ENCODE measurements around the gene UNC119B.

Gene UNC119B

DNA sequence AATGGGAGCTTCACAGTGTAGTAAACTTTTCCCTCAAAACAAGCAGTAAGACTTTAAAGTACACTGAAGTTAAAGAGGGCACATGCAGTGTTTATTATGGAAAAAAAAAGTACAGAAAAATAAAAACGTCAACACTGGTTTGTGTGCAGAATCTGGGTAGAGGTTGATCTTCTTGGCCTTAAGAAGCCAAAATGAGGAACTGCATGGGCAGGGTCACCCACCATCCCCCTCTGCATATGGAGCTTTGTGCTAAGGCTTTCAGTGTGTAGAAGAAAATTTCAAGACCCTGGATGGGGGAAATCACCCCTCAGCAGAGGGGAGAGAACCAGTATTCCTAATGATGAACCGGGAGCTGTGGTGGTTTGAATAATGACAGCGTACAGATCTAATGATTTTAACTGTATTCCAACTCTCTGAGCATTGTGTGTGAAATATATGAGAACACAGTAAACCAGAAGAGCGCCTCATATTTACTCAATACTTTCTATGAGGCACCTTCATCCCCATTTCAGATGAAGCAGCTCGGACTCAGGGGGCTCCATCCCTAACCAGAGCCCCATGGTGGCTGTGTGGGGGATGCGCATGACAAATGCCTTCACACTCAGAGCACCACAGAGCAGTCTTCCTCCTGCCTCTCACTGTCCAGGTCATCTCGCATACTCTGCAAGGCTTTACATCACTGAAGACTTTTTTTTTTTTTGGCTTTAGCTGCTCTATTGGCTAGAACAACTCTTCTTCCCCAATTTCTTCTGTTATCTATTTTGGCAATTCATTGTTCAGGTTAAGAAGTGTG is 48.7 kb downstream of the UNC119B start:
- H3K4me3 ChIP-seq (ENCODE audit: low read length) = no peak overlapping the region
- no peak for DNase-seq (ENCODE audit: low read depth, low spot score)

DNA sequence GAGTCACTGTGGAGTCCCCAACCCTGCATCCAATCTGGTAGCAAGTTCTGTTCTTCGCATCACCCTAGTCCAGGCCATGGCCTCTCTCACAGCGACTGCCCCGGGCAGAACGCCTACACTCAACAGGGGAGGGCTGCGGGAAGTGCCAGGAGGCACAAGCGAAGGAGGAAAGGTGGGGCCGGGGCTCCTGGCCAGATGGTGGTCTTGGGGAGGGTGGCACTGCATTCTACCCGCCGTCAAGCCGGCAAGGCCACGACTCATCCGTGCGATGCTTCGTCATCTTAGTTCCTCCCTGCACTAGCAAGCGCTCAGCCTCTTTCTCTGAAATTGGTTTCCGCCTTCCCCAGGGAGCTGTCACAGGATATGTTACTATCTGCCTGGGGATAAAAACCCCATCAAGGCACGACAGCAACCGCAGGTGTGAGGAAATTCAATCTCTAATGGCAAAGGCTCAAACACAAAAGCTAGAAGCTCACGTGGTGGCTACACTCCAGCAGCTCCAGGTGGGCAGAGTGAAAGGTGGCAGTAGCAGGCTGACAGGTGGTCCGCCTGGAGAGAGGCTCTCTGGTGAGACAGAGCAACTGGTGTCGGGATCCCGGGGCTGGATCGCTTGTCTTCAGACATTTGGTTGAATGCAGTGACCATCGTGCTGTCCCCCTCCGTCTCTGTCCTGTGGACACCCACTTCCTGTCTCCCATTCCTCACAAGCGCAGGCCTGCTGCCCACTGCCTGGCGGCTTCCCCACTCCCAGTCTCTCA is 49.5 kb downstream of the UNC119B start:
- peak overlapping the region; percentile 28 for H3K4me3 ChIP-seq (ENCODE audit: low read length)
- DNase-seq (ENCODE audit: low read depth, low spot score) = peak; percentile 94

DNA sequence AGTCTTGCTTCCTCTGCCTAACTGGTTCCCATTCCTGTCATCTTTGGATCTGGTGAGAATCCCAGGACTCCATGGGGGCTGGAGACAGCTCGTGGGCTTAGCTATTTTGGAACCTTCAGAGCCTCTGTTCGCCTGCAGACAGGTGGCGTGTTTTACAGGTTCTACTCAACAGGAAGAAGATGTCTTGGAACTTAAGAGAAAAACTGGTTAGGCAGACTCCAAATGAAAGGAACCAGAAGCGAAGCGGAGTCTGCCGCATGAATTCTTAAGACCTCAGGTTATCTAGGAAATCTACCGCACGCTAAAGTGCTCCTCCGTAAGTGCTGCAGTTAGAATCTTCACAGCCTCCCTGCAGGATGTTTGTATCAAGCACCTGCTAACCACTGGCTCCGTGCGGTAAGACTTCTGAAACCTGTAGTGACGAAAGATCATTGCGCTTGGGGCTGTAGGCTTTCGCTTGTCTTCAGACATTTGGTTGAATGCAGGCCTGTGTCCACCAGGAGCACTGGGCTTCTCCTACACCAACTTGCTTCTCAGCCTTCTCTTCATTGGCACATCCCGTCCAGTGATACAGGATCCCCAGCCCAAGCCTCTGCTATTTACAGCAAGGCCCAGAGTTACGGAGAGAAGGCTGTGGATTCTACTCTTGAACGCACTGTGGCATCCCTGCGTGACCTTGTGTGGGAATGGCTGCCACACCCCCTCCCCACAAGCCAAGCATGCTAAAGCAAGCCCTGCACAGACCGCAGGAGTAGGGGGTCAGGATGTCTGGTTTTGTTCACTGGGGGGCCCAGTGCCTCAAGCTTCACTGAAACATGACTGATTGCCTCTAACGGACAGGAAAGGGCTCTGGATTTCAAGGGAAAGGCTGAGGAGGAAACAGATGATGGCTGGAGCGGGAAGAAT is 50.3 kb downstream of the UNC119B start:
- peak; percentile 100 for DNase-seq (ENCODE audit: low read depth, low spot score)
- peak overlapping the region; percentile 32 for H3K4me3 ChIP-seq (ENCODE audit: low read length)

DNA sequence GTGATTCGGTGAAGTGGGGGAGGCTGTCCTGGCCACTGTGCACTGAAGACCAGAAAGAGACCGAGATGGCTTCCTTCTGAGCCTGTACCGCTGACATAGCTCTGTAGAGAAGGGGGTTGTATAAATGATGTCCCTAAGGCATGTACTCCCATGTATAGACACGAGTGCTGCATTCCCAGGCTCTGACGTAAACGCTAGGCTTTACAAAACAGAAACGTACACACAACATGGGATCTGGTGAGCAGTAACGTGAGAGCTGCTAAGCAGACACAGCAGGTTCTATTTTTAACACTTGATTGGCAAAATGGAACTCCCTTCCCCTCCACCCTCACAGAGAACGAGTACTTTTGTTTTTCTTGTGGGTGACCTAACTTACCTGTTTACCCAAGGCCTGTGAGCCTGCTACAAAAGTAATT is 51.3 kb downstream of the UNC119B start:
- no peak overlapping the region for H3K4me3 ChIP-seq (ENCODE audit: low read length)
- no peak for DNase-seq (ENCODE audit: low read depth, low spot score)

DNA sequence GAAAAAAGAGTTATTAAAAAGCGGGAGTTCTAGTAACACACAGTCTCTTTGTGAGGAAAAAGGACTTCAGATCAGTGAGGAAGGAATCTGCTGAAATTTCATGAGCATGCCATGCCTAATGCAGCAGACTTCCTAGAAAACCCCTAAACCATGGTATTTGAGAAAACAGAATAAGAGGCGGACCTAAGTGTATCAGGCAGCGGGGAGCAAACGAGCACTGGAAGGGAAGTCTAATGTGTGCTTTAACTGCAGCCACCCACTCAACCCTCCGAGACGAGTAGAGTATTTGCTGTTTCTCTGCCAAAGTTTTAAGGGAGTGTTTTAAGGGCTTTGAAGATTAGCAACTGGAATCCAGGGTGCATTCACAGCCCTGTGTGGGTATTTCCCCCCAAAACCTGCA is 51.8 kb downstream of the UNC119B start:
- no peak for DNase-seq (ENCODE audit: low read depth, low spot score)
- H3K4me3 ChIP-seq (ENCODE audit: low read length) = no peak overlapping the region

DNA sequence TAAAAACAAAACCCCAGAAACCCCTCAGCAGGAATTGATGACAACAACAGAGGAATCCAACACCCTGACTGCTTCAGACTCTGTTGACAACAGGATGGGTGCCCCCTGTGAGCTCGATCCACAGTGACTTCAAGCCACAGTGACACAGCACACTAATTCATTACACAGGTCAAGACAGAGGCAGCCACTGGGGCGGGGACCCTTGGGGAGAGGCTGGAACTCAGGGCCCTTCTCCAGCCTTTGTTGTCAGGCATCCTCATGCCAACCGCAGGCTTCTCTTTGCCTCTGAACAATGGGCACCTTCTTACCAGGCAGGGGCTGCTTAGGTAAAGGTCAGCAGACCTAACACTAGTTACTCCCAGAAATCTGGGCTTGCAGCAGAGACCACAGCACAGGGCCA is 53.0 kb downstream of the UNC119B start:
- DNase-seq (ENCODE audit: low read depth, low spot score) = no peak
- no peak overlapping the region for H3K4me3 ChIP-seq (ENCODE audit: low read length)

DNA sequence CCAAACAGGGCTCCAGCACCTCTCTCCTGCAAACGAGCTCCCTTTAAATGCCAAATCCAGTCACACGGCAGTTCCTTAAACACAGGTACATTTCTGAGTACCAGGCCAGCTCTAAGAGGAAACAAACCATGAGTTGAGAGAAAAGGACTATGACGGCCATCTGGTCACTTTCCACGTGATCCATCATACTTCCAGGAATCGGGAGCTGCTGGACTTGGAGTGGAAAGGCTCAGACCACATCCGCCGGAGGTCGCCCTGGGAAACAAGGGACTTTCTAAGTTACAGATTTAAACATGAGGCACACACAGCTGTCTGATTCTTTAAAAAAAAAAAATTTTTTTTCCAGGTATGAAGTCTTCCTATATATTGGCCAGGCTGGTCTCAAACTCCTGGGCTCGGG is 54.6 kb downstream of the UNC119B start:
- no peak overlapping the region for H3K4me3 ChIP-seq (ENCODE audit: low read length)
- no peak for DNase-seq (ENCODE audit: low read depth, low spot score)

DNA sequence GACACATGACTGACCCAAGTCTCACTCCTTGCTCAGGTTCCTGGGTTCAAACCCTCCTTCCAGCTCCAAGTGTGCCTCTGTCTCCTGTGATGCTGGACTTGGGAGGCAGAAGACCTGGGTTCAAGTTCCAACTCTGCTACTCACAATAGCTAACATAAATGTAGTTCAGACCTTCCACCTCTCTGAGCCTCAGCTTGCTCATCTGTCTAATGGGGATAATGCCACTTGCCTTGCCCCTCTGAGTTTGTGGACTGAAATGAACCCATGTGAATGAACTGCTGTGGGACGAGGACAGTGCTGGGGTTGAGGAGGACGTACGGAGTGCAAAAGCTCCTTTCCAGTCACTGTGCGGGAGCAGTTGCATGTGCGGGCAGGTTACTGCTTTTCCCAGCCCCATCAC is 56.3 kb downstream of the UNC119B start:
- H3K4me3 ChIP-seq (ENCODE audit: low read length) = no peak overlapping the region
- DNase-seq (ENCODE audit: low read depth, low spot score) = no peak

DNA sequence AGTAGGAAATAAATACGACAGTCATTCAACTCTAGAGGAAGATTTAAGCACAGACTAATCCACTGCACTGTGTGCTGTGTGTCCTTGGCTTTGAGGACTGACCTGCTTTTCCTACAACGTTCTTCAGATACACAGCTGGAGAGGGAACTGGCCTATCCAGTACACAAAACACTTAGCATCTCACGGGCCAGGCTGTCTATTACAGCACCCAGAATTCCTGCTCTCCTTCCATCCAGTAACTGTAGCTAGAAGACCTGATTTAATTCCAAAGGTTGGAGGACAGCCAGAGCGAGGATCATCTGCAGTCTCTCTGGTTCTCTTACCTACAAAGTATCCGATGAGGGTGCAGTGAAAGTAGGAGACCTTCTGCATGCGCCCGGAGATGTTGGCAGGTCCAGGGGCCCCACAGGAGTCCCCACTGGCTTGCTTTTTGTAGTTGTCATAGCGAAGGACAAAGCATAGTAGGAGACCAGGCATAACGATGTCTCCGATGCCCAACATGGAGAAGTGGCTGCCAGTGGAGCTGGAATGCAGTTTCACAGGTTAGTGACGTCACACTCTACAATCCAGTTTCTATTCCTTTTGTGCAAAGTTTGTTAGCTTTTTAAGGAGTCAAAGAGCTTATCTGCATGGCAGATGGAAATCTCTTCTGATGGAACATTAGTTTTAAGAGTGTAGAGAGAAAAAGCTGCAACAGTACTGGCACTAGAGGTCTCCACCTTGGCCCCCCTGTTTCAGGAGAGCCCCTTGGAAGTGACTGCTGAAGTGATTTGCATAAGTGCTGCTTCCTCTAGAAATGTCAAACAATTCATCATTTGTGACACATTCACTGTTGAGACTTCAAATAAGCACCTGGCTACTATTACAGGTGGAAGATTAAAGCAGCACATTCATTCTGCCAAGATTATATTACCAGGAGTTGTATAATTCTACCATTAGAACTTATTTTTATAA is 57.1 kb downstream of the UNC119B start:
- H3K4me3 ChIP-seq (ENCODE audit: low read length) = no peak overlapping the region
- no peak for DNase-seq (ENCODE audit: low read depth, low spot score)

DNA sequence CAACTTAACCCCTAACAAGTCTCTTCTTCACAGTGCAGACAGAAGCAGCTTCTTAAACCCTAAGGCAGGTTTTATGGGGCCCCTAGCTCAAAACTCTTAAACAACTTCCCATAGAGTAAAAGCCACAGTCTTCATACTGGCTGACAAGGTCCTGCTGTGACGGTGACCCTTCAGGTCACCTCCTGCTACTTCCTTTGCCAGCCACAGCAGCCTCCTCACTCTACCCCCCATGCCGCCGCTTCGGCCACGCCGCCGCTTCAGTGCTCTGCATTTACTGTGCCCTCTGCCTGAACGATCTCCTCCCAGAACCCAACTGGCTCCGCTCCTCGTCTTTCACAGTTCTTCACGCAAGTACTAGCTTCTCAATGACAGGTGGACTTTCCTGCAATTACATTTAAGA is 60.8 kb downstream of the UNC119B start:
- no peak overlapping the region for H3K4me3 ChIP-seq (ENCODE audit: low read length)
- no peak for DNase-seq (ENCODE audit: low read depth, low spot score)

Data from Jurkat, Clone E6-1 (cell line).